Urinary bladder (tissue), 4 donors: ENCODE data around the gene DENND1A. TPM values are rescaled to one million over a fixed set of nuclear protein-coding genes. Genes with fewer than 3 reads are reported as not detected.

Source experiments
- DNase-seq: peaks from one replicate; pipeline ENCODE4 v3.0.0-alpha.2; 2015; ENCODE audit errors: extremely low spot score
- H3K27ac ChIP-seq: one replicate; pipeline ENCODE4 v1.5.1; 2013; ENCODE audit warnings: low read depth, mild to moderate bottlenecking, moderate library complexity
- H3K36me3 ChIP-seq: one replicate; pipeline ENCODE4 v1.6.1; 2013; ENCODE audit warnings: mild to moderate bottlenecking, moderate library complexity; ENCODE audit not compliant: insufficient read depth
- H3K4me1 ChIP-seq: one replicate; pipeline ENCODE4 v1.6.1; 2013; ENCODE audit warnings: mild to moderate bottlenecking, moderate library complexity; ENCODE audit not compliant: insufficient read depth
- H3K4me3 ChIP-seq: one replicate; pipeline ENCODE4 v1.5.1; 2013; ENCODE audit warnings: low read depth, low read length
- WGBS: extraction: QIAGEN DNeasy Blood & Tissue Kit; methylation state at CpG from one replicate; pipeline ENCODE4 v1.1.7; 2013; 5-methylcytosine and 5-hydroxymethylcytosine counted together
- polyA plus RNA-seq: library from polyadenylated mRNA; stranded (reverse); fragments of 200-250 nt; gene quantifications from one replicate; pipeline ENCODE4 v1.2.3, GENCODE V29; 2013
- total RNA-seq: library from RNA; depleted of rRNA; stranded (reverse); fragments of >200 nt; gene quantifications from one replicate; pipeline ENCODE4 v1.2.3, GENCODE V29; 2014
- donor health status: healthy with polysubstance abuse.
- donor health status: healthy.

The DENND1A gene
- total and polyA plus RNA-seq, 2 donors: 14.8 to 20.2 TPM

DNA sequence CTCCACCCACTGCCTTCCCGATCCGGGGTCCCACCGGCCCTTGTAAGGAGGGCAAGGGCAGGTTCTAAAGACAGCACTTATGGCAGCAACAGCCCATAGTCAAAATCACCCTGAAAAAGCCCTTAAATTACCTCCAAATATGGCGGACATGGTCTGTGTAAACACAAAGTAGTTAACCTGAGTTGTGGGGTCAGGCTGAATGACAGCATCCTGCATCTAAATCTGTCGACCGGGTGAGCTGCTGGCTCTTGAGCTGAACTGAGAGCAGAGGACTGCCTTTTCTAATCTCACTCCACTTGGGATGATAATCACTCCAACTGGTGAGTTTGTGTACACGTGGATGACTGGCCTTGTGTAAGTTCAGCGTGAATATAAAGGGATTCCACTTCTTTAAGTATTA is 249.6 kb downstream of the DENND1A start:
- Histone ChIP-seq H3K27ac (no peak overlapping the region), H3K36me3 (no peaks in the 10 kb centered on the region), H3K4me1 (no peaks in the 10 kb centered on the region), H3K4me3 (no peak overlapping the region)
- 93% methylated on average over 8 of the region's 8 CpGs for WGBS
- no peak for DNase-seq

DNA sequence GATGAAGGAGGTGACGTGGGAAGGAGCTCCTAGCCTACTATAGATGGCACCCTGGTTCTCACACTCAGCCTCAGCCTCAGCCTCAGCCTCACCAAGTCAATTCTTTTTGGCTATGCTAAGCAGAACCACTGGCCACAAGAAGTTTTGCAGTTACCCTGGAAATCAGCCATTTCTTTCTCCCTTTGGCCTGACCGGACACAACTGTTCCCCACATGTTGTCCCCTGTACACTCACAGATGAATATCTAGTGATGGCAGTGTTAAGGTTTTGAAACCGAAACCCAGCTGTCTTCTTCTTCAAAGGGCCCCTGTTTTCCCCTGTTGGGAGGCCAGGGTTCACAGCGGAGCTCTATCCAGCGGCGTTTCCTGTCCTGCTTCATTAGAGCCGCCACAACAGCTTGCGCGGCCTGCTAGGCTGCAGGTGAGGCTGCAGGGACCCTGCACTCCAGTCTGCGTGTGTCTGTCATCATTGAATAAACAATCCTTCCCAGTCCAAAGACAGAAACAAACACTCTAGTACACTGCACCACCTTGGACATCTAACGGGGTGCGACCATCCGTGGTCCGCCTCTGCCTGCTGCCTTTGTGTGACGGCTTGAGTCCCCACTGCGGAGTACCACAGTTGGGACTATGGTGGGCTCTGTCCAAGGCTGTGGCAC is 250.5 kb downstream of the DENND1A start:
- 82% methylated on average over 16 of the region's 16 CpGs for WGBS
- Histone ChIP-seq H3K4me1 (no peaks in the 10 kb centered on the region), H3K4me3 (no peak overlapping the region), H3K27ac (no peak overlapping the region), H3K36me3 (no peaks in the 10 kb centered on the region)
- DNase-seq: no peak

DNA sequence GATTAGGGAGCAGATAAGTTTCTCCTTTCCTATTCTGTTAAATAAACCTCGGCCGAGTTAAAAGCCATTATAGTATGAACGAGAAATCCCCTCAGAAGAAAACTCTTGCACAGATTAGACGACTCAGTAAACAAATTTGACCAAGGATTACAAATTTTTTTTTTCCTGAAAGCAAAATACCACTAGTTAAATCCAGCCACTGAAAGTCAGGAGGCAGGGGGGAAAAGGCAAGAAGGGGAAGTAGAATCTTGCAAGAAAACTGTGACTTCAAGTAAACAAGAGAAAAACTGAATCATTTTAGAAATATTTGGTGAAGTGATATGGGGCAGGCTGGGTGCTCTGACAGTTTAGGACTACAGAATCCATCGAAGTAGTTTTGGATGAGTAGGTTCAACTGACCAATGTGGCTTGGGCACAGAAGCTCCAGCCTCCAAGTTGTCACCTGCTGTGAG is 251.0 kb downstream of the DENND1A start:
- no peak for DNase-seq
- Histone ChIP-seq H3K27ac (no peak overlapping the region), H3K4me3 (no peak overlapping the region), H3K4me1 (no peaks in the 10 kb centered on the region), H3K36me3 (no peaks in the 10 kb centered on the region)
- 17% methylated on average over 5 of the region's 5 CpGs for WGBS

DNA sequence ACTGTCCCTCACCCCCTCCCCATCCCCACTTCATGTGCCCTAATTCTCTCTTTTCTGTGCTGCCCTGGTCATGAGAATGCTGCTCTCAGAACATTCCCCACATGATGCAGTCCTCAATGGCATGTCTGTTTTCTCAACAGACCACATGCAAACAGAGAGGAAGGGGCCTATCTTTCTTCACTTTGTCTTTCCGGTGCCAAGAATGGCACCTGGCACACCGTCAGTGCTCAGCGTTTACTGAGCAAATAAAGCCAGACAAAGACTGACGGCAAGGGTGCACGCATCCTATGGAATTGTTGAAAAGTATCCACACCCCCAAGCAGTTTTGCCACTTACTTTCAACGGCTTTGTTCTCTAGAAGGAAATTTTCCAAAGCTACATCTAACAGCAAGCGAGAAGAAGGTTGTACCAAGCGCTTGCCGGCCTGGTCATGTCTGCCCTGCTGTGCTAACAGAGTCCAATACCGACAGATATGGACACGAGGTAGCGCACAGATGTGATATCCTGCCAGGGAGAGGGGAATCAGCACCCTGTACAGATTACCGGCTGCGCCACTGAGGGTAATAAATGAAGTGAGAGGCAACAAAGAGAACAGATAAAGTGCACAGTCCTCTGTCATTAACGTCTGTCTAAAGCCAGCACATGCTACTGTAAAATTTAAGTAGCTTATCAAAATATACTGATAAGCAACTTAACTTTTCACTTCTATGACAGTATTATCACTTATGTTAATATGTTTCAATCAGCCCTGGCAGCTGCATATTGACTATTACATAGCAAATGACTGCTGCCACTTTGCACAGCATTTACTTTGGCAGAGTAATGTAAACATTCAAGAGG is 251.7 kb downstream of the DENND1A start:
- Histone ChIP-seq H3K27ac (no peak overlapping the region), H3K36me3 (no peaks in the 10 kb centered on the region), H3K4me3 (no peak overlapping the region), H3K4me1 (no peaks in the 10 kb centered on the region)
- WGBS: 52% methylated on average over 15 of the region's 15 CpGs
- no peak for DNase-seq

DNA sequence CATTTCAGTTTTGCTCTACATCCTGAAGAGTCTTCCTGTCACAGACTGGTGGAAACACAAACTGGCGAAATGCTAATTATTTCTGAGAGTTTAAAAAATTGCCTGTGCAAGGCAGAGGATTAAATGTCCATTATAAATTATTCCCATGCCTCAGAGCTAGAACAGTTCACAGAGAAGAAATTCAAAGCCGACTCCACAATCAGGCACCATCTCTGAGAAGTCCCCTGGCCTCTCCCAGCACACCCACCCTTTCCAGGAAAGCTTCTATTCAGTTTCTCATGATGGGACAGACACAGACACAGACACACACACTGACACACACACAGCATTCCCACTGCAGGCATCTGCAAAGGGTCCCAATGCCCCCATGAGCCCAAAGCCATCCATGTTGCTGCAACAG is 253.1 kb downstream of the DENND1A start:
- no peaks in the 10 kb centered on the region for H3K36me3 ChIP-seq
- no peak overlapping the region for H3K27ac ChIP-seq
- DNase-seq: no peak
- WGBS: 93% methylated on average over 2 of the region's 2 CpGs
- no peak overlapping the region for H3K4me3 ChIP-seq
- H3K4me1 ChIP-seq: no peaks in the 10 kb centered on the region

DNA sequence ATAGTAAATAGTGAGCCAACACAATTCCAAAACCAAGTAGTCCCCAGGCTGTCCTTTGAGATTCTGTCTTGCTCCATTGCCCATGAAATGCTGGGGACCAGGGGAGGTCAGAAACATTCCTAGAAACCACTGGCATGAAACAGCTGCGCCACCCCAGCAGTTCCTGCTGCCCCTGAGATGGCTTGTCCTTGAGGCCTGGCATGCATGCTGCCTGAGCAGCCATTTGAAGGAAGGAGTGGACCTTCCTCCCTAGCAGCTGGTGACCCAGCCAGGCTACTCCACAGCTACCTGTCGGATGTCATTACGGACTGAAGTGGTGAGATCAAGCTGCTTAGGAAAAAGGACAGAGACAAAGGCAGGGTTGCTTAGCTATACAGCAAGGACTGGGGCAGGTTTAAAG is 260.6 kb downstream of the DENND1A start:
- DNase-seq: no peak
- no peak overlapping the region for H3K27ac ChIP-seq

DNA sequence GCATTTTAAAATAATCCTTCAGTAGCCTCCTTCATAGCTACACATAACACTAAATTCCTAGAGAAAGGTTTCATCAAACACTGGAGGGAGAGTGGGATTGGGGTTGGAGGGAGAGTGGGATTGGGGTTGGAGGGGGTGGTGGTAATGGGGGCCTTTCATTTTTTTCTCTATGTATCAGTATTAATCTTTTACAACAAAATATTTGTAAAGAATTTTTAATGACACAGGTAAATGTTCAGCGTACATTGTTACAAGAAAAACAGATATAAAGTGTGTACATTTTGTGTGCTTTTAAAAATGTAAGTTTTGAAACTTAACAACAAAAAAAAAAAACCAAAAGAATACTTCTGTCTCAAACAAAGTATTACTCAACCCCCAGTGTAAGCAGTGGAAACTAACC is 266.4 kb downstream of the DENND1A start:
- Histone ChIP-seq H3K4me1 (no peaks in the 10 kb centered on the region), H3K4me3 (no peak overlapping the region), H3K36me3 (peaks cover 2% of the 10 kb centered on the region), H3K27ac (no peak overlapping the region)
- WGBS: 100% methylated on average over 1 of the region's 1 CpG
- DNase-seq: no peak

More for the DNA sequence above, 260.6 kb downstream of the DENND1A start:
- Histone ChIP-seq H3K36me3 (peaks cover 2% of the 10 kb centered on the region), H3K4me3 (no peak overlapping the region), H3K4me1 (no peaks in the 10 kb centered on the region)
- 85% methylated on average over 3 of the region's 3 CpGs for WGBS

DNA sequence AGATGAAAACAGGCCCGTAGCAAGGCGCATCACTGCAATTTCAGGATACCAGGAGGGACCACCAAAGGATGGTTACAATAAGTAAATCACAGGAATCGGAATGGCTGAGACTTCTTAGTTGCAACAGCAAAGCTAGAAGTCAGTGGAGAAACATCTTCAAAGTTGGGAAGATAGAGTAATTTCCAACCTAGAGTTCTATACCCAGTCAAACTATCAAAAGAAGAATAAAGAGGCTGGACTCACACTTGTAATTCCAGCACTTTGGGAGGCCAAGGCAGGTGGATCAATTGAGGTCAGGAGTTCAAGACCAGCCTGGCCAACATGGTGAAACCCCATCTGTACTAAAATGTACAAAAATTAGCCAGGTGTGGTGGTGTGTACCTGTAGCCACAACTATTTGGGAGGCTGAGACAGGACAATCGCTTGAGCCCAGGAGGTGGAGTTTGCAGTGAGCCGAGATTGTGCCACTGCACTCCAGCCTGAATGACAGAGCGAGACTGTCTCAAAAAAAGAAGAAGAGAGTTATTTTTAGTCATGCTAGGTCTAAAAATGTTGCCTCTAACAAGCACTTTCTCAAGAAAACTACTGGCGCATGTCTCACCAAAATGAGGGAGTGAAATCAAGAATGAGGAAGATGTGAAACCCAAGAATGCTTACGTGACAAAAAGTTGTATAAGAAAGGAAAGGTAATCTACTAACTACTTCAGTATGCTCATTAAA is 267.7 kb downstream of the DENND1A start:
- 97% methylated on average over 8 of the region's 8 CpGs for WGBS
- Histone ChIP-seq H3K4me3 (no peak overlapping the region), H3K4me1 (no peaks in the 10 kb centered on the region), H3K36me3 (peaks cover 2% of the 10 kb centered on the region), H3K27ac (no peak overlapping the region)
- DNase-seq: no peak

DNA sequence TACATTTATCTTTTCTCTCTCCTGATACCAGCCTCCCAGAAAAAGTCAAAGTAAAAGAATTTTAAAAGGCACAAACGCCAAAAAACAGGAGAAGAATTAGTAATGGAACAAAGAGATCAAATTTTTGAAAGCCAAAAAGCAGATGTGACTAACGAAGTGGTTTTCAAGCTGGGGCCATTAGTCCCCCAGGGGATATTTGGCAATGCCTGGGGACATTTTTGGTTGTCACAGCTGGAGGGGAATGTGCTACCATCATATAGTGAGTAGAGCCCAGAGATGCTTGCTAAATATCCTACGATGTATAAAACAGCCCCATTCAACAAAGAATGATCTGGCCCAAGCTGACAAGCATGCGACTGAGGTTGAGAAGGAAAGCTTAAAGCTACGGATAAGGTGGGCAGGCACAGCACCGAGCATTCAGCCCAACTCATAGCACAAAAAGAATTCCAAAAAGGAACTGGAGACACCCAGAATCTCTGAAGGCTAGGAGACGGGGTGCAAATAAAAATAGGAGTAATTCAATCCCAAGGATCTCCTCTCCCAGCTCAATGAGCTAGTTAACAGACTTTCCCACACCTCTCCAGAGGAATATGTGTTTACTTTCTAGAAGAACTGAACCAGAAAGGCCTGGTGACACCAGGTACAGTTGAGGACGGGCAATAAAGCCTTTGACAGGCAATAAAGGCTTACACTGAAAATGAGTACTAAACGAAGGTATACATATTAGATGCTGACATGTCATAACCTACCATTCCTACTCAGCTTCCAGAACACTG is 269.0 kb downstream of the DENND1A start:
- Histone ChIP-seq H3K27ac (no peak overlapping the region), H3K4me1 (no peaks in the 10 kb centered on the region), H3K4me3 (no peak overlapping the region), H3K36me3 (peaks cover 2% of the 10 kb centered on the region)
- WGBS: 90% methylated on average over 9 of the region's 9 CpGs
- no peak for DNase-seq

DNA sequence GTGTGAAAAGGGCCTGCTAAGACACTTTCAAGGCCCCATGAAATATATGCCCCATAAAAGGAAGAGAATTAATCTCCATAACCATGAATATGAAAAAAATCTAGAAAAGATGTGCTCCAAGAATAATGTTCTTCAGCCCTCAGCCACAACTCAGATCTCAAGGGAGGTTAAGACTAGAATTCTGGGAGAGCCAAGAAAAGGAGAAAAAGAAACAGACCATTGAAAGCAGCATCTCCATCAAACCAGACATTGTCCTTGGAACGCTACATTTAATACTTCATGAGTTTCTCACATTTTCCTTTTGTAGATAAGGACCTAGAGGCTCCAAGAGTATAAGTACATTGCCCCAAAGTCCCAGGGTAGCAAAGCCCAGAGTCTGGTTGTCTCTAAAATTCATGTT is 270.6 kb downstream of the DENND1A start:
- Histone ChIP-seq H3K27ac (no peak overlapping the region), H3K4me3 (no peak overlapping the region), H3K36me3 (peaks cover 2% of the 10 kb centered on the region), H3K4me1 (no peaks in the 10 kb centered on the region)
- DNase-seq: no peak
- WGBS: 91% methylated on average over 1 of the region's 1 CpG

DNA sequence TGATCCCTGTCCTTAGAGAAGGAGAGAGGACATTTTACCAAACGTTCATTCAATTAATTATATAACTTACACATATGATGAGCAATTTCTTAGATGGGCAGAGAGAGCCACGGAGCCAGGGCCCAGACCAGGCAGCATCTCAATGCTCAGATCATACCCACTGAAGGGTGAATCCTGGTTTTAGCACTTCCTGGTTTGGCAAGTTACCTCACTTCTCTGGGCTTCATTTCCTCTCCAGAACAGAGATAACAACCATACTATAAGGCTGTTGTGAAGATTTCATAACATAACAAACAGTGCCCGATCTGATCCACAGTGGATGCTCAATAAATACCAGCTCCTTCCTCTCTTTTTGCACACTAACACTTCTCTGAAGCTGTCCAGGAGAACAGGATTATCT is 271.1 kb downstream of the DENND1A start:
- Histone ChIP-seq H3K27ac (no peak overlapping the region), H3K36me3 (peaks cover 1% of the 10 kb centered on the region), H3K4me1 (no peaks in the 10 kb centered on the region), H3K4me3 (no peak overlapping the region)
- DNase-seq: no peak
- 84% methylated on average over 3 of the region's 3 CpGs for WGBS

DNA sequence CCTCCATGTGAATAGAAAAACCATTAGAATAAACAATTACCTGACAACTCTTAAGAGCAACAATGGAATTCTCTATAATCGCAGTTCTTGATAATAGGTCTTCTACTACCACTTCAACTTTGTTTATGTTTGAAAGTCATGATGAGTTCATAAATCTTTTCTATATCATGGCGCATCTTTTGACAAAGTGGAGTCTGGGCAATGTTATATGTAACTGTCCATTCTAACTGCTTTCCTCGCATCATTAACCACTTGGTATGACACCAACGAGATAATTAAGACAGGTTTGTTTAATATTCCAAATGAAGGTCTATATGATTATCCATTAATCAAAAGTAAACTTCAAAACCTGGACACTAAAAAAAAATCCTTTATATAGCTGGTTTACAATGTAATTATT is 272.0 kb downstream of the DENND1A start:
- no peaks in the 10 kb centered on the region for H3K4me1 ChIP-seq

DNA sequence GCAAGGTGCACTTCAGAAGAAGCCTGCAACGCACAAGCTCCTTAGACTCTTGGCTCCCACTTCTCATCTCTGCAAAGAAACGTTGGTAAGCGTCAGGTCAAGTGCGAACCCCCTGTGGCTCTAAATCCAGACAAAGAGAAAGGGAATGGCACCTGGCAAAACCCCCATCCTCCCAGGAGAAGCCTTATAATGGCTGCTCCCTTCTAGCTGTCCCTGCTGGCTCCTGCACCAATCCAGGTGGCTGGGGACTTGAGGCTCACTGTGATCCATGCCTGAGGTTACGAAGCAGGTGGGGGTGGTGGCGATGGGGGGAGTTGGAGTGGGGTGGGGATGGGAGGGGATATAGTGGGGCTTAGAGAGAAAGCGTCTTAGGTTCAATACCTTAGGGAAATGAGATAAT is 272.8 kb downstream of the DENND1A start:
- Histone ChIP-seq H3K4me1 (no peaks in the 10 kb centered on the region), H3K4me3 (no peak overlapping the region), H3K27ac (no peak overlapping the region), H3K36me3 (no peaks in the 10 kb centered on the region)
- DNase-seq: no peak
- 91% methylated on average over 7 of the region's 7 CpGs for WGBS

More for the DNA sequence above, 272.0 kb downstream of the DENND1A start:
- Histone ChIP-seq H3K4me3 (no peak overlapping the region), H3K36me3 (no peaks in the 10 kb centered on the region), H3K27ac (no peak overlapping the region)
- 89% methylated on average over 4 of the region's 4 CpGs for WGBS
- no peak for DNase-seq
